Fibroblast of lung (primary cell): ENCODE results near the gene S100A5. TPM values are rescaled to one million over a fixed set of nuclear protein-coding genes. Genes with fewer than 3 reads are reported as not detected.
A peak's percentile ranks its signal among the peaks of the same experiment; 100 is the strongest.

Source experiments
- DNase-seq, 2 donors: peaks; one replicate each; pipeline versions ENCODE4 v3.0.0 to v3.0.0-alpha.2; 2010; ENCODE audit warnings: low read depth in 2 of 2
- H2AFZ ChIP-seq: 2 replicates; pipeline ENCODE4 v1.5.1; 2012; ENCODE audit warnings: low read length, control low read depth, inconsistent platforms
- H3K27ac ChIP-seq: 2 replicates; pipeline ENCODE4 v1.5.1; 2011; ENCODE audit warnings: low read length, control low read depth; ENCODE audit not compliant: insufficient read depth
- H3K27me3 ChIP-seq: 2 replicates; pipeline ENCODE4 v1.5.1; 2011; ENCODE audit warnings: mild to moderate bottlenecking, low read length; ENCODE audit not compliant: control insufficient read depth, insufficient read depth
- H3K36me3 ChIP-seq: 2 replicates; pipeline ENCODE4 v1.5.1; 2011; ENCODE audit warnings: low read length; ENCODE audit not compliant: control insufficient read depth, insufficient read depth
- H3K4me1 ChIP-seq: 2 replicates; pipeline ENCODE4 v1.5.1; 2011; ENCODE audit warnings: low read length; ENCODE audit not compliant: control insufficient read depth, insufficient read depth; ENCODE audit errors: extremely low read depth
- H3K4me2 ChIP-seq: 2 replicates; pipeline ENCODE4 v1.5.1; 2011; ENCODE audit warnings: low read length, control low read depth; ENCODE audit not compliant: insufficient read depth; ENCODE audit errors: extremely low read depth
- H3K4me3 ChIP-seq, 4 experiments: fragments of 200-600 bp in 1 of 4; sonication (generic) in 1 of 4; replicated peaks in 1 of 4; 2 replicates each; pipeline ENCODE4 v1.5.1; 2011 to 2016; ENCODE audit warnings: low read length in 4 of 4, low read depth in 3 of 4, mild to moderate bottlenecking in 3 of 4, control low read depth in 2 of 4, inconsistent platforms in 1 of 4, mixed read lengths in 1 of 4; ENCODE audit not compliant: insufficient read depth in 1 of 4; ENCODE audit errors: control extremely low read depth in 1 of 4
- H3K79me2 ChIP-seq: 2 replicates; pipeline ENCODE4 v1.5.1; 2012; ENCODE audit warnings: mild to moderate bottlenecking, low read length, inconsistent platforms; ENCODE audit not compliant: control insufficient read depth, insufficient read depth
- H3K9ac ChIP-seq: 2 replicates; pipeline ENCODE4 v1.5.1; 2011; ENCODE audit warnings: mild to moderate bottlenecking, low read length, control low read depth; ENCODE audit not compliant: insufficient read depth
- H3K9me3 ChIP-seq: 2 replicates; pipeline ENCODE4 v1.5.1; 2012; ENCODE audit warnings: low read depth, low read length; ENCODE audit not compliant: control insufficient read depth, insufficient read depth
- H4K20me1 ChIP-seq: 2 replicates; pipeline ENCODE4 v1.5.1; 2011; ENCODE audit warnings: low read length; ENCODE audit not compliant: control insufficient read depth, insufficient read depth; ENCODE audit errors: extremely low read depth
- EZH2 ChIP-seq: IDR thresholded peaks from 2 replicates; pipeline ENCODE4 v1.5.1; 2012; ENCODE audit warnings: low read length, control low read depth, mild to moderate bottlenecking; ENCODE audit errors: missing control alignments
- polyA plus RNA-seq, 2 donors: library from polyadenylated mRNA; depleted of rRNA in 1 of 2; stranded (reverse) in 1 of 2; unstranded in 1 of 2; fragments of >200 nt; gene quantifications; 2 replicates each; pipeline ENCODE4 v1.2.1, GENCODE V29; 2011 to 2012; ENCODE audit warnings: missing spikeins in 1 of 2
- total RNA-seq: library from RNA; depleted of rRNA; stranded (reverse); fragments of >200 nt; gene quantifications from 2 replicates; pipeline ENCODE4 v1.2.1, GENCODE V29; 2014
- TF ChIP-seq, protein P1 (sequence below), 2 donors: IDR thresholded peaks in 1 of 2; conservative IDR thresholded peaks in 1 of 2; 1 replicate in 1 of 2; 2 replicates in 1 of 2; pipeline ENCODE4 v1.5.1; 2011 to 2012; ENCODE audit warnings: low read length in 2 of 2, control low read depth in 1 of 2, inconsistent platforms in 1 of 2, low read depth in 1 of 2, mild to moderate bottlenecking in 1 of 2

The S100A5 gene
- total and polyA plus RNA-seq, 2 donors (not counting 1 experiment from before 2014, with no cell fraction given) = 0.20 TPM; not detected in 1

DNA sequence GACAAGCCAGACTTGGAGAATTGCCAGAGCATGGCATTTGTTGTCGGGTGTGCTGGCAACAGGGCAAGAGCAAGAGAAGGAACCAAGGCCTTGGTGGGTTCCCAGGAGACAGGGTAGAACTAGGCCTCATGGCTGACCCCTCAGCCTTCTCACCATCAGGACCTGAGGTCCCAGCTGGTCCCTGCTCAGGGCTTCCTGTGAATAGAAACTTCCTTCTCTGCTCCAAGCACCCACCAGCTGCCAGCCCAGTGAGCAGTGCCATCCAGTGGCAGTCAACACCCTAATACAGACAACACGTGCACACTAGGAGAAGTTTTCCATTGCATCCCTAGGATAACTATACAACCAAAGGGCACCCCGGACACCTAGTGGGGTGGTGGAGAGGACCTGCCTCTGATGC is 27.7 kb downstream of the S100A5 start:
- Histone ChIP-seq H3K27ac (no peak overlapping the region), H3K9ac (no peak overlapping the region), H3K9me3 (no peaks in the 10 kb centered on the region), H3K4me2 (no peak overlapping the region), H3K4me1 (peaks cover 2% of the 10 kb centered on the region), H3K4me3 (no peak overlapping the region), H2AFZ (no peak overlapping the region), H3K27me3 (no peaks in the 10 kb centered on the region), H3K79me2 (no peaks in the 10 kb centered on the region), H3K36me3 (no peaks in the 10 kb centered on the region), H4K20me1 (no peaks in the 10 kb centered on the region)
- TF ChIP-seq, protein P1, sequence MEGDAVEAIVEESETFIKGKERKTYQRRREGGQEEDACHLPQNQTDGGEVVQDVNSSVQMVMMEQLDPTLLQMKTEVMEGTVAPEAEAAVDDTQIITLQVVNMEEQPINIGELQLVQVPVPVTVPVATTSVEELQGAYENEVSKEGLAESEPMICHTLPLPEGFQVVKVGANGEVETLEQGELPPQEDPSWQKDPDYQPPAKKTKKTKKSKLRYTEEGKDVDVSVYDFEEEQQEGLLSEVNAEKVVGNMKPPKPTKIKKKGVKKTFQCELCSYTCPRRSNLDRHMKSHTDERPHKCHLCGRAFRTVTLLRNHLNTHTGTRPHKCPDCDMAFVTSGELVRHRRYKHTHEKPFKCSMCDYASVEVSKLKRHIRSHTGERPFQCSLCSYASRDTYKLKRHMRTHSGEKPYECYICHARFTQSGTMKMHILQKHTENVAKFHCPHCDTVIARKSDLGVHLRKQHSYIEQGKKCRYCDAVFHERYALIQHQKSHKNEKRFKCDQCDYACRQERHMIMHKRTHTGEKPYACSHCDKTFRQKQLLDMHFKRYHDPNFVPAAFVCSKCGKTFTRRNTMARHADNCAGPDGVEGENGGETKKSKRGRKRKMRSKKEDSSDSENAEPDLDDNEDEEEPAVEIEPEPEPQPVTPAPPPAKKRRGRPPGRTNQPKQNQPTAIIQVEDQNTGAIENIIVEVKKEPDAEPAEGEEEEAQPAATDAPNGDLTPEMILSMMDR (conservative IDR thresholded peaks at IDR 0.05 in 1 of 2, IDR thresholded peaks at IDR 0.05 in 1 of 2; ENCODE audit: low read depth in 1 of 2, low read length in 2 of 2) = no peak
- TF ChIP-seq EZH2 = no peak
- DNase-seq = no peak

DNA sequence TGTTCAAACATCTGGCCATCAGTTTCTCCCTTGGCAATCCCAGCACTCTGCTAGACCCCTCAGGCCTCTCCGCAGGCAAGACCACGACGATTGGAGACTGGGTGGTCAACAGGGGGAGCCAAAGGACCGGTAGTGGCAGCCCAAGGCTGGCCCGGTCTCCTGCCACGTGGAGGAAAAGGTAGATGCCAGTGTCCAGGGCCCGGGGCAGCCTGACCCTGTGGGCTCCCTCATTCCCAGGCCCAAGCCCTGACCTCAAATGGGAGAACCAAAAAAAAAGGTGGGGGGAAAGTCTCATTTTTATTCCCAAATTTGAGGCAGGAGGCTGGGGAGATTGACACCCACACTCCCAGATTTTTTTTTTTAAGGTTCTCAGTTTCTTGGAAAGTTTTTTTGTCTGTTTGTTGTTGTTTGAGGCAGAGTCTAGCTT is 29.7 kb downstream of the S100A5 start:
- no peak overlapping the region for H3K4me3 ChIP-seq
- no peaks in the 10 kb centered on the region for H4K20me1 ChIP-seq
- H3K9ac ChIP-seq = no peak overlapping the region
- H3K27me3 ChIP-seq = no peaks in the 10 kb centered on the region
- TF ChIP-seq EZH2 = no peak
- TF ChIP-seq, protein P1 (conservative IDR thresholded peaks at IDR 0.05 in 1 of 2, IDR thresholded peaks at IDR 0.05 in 1 of 2; ENCODE audit: low read depth in 1 of 2, low read length in 2 of 2) = peak; percentile 95 to 98
- H3K79me2 ChIP-seq = no peaks in the 10 kb centered on the region
- peaks cover 18% of the 10 kb centered on the region for H3K4me1 ChIP-seq
- no peak overlapping the region for H3K27ac ChIP-seq
- peak; percentile 71 to 77 for DNase-seq
- H3K9me3 ChIP-seq = no peaks in the 10 kb centered on the region
- no peaks in the 10 kb centered on the region for H3K36me3 ChIP-seq
- no peak overlapping the region for H3K4me2 ChIP-seq
- peak overlapping the region; percentile 73 for H2AFZ ChIP-seq

DNA sequence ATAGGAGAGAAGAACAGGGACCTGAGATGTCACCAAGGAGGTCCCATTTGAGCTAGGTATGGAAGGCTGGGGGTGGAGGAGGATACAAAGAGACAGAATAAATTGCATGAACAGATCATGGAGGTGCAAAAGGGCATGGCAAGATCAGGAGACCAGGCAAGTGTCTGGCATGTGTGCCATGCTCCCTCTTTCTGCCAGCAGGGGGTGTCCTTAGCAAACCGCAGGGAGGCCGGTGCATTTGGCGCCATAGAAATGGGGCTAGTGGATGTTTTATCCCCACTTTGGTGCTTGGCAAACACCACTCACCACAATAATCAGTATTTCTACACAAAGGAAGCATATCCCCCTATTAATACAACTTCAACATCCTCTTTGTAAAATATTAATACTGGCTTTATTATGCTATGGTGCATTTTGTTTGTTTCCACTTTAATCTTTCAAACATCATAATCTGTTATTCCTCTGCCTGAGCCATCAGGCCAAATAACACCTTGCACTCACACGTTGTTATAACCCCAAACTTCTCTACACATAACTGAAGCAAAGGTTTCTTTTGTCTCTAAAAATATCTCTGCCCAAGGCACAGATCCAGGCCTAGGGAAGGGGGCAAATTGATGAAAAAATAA is 30.9 kb downstream of the S100A5 start:
- H3K4me2 ChIP-seq = no peak overlapping the region
- no peak overlapping the region for H3K4me3 ChIP-seq
- no peaks in the 10 kb centered on the region for H4K20me1 ChIP-seq
- H3K9me3 ChIP-seq = no peaks in the 10 kb centered on the region
- no peaks in the 10 kb centered on the region for H3K27me3 ChIP-seq
- DNase-seq = no peak
- peaks cover 18% of the 10 kb centered on the region for H3K4me1 ChIP-seq
- no peak overlapping the region for H3K9ac ChIP-seq
- no peaks in the 10 kb centered on the region for H3K36me3 ChIP-seq
- H3K79me2 ChIP-seq = no peaks in the 10 kb centered on the region
- TF ChIP-seq, protein P1 (conservative IDR thresholded peaks at IDR 0.05 in 1 of 2, IDR thresholded peaks at IDR 0.05 in 1 of 2; ENCODE audit: low read depth in 1 of 2, low read length in 2 of 2) = peak; percentile 61 to 72
- no peak for TF ChIP-seq EZH2
- H2AFZ ChIP-seq = no peak overlapping the region
- no peak overlapping the region for H3K27ac ChIP-seq
